ENCODE results near the gene TOE1. TPM values are rescaled to one million over a fixed set of nuclear protein-coding genes. Genes with fewer than 3 reads are reported as not detected.
A peak's percentile ranks its signal among the peaks of the same experiment; 100 is the strongest.

The TOE1 gene
- total RNA-seq, 1 donor from 2014 or later = 4.3 TPM

GRCh38 chr1:45345014-45345413, 5.0 kb downstream of the TOE1 start:
- H3K9me3 ChIP-seq (ENCODE audit: insufficient read depth, low read depth, low read length) = no peaks in the 10 kb centered on the region
- H3K4me1 ChIP-seq (ENCODE audit: insufficient read depth, low read length) = peaks cover 14% of the 10 kb centered on the region
- DNase-seq (ENCODE audit: low read depth) (no peak), FAIRE-seq (no peak)
- Mint-ChIP-seq H3K27me3 (ENCODE audit: low read depth, unreplicated experiment) (no peaks in the 10 kb centered on the region), H3K4me1 (ENCODE audit: low read depth, unreplicated experiment) (peaks cover 17% of the 10 kb centered on the region), H3K9me3 (ENCODE audit: unreplicated experiment) (no peaks in the 10 kb centered on the region), H3K36me3 (ENCODE audit: low read depth, unreplicated experiment) (peaks cover 14% of the 10 kb centered on the region), H3K4me3 (ENCODE audit: unreplicated experiment) (no peak overlapping the region), H3K27ac (ENCODE audit: unreplicated experiment) (no peak overlapping the region)
- no peaks in the 10 kb centered on the region for H4K20me1 ChIP-seq (ENCODE audit: insufficient read depth, low read length)
- peaks cover 28% of the 10 kb centered on the region for H3K36me3 ChIP-seq (ENCODE audit: insufficient read depth, low read length)
- no peak overlapping the region for H3K4me3 ChIP-seq (ENCODE audit: insufficient read depth, low read depth, low read length)
- peaks cover 21% of the 10 kb centered on the region for H3K79me2 ChIP-seq (ENCODE audit: insufficient read depth, low read length)
- H3K27me3 ChIP-seq (ENCODE audit: insufficient read depth, low read length) = no peaks in the 10 kb centered on the region
- no peak overlapping the region for H2AFZ ChIP-seq (ENCODE audit: low read depth, low read length)
- no peak overlapping the region for H3K27ac ChIP-seq (ENCODE audit: low read depth, low read length)
- H3K9ac ChIP-seq (ENCODE audit: low read length) = no peak overlapping the region
- H3K4me2 ChIP-seq (ENCODE audit: low read length) = no peak overlapping the region
- TF ChIP-seq CTCF (IDR thresholded peaks at IDR 0.05; ENCODE audit: insufficient read depth, low read depth, low read length) = no peak
- no peak for TF ChIP-seq EZH2 (IDR thresholded peaks at IDR 0.05; ENCODE audit: insufficient read depth, low read length)

- Mint-ChIP-seq H3K27ac (ENCODE audit: unreplicated experiment) (no peak overlapping the region), H3K27me3 (ENCODE audit: low read depth, unreplicated experiment) (no peaks in the 10 kb centered on the region), H3K36me3 (ENCODE audit: low read depth, unreplicated experiment) (peaks cover 14% of the 10 kb centered on the region), H3K9me3 (ENCODE audit: unreplicated experiment) (no peaks in the 10 kb centered on the region), H3K4me1 (ENCODE audit: low read depth, unreplicated experiment) (peaks cover 17% of the 10 kb centered on the region), H3K4me3 (ENCODE audit: unreplicated experiment) (no peak overlapping the region)
- Histone ChIP-seq H2AFZ (ENCODE audit: low read depth, low read length) (no peak overlapping the region), H3K4me1 (ENCODE audit: insufficient read depth, low read length) (peaks cover 5% of the 10 kb centered on the region), H3K36me3 (ENCODE audit: insufficient read depth, low read length) (peaks cover 28% of the 10 kb centered on the region), H4K20me1 (ENCODE audit: insufficient read depth, low read length) (no peaks in the 10 kb centered on the region), H3K9ac (ENCODE audit: low read length) (no peak overlapping the region), H3K27ac (ENCODE audit: low read depth, low read length) (no peak overlapping the region), H3K9me3 (ENCODE audit: insufficient read depth, low read depth, low read length) (no peaks in the 10 kb centered on the region), H3K4me2 (ENCODE audit: low read length) (no peak overlapping the region), H3K27me3 (ENCODE audit: insufficient read depth, low read length) (no peaks in the 10 kb centered on the region), H3K79me2 (ENCODE audit: insufficient read depth, low read length) (peaks cover 8% of the 10 kb centered on the region), H3K4me3 (ENCODE audit: insufficient read depth, low read depth, low read length) (no peak overlapping the region)
- DNase-seq (ENCODE audit: low read depth) (no peak), FAIRE-seq (no peak)
- TF ChIP-seq CTCF (IDR thresholded peaks at IDR 0.05; ENCODE audit: insufficient read depth, low read depth, low read length) (no peak), EZH2 (IDR thresholded peaks at IDR 0.05; ENCODE audit: insufficient read depth, low read length) (no peak)
These were observed 6.5 kb downstream of the TOE1 start for GRCh38 chr1:45346473-45346872.

GRCh38 chr1:45348020-45348419, 8.1 kb downstream of the TOE1 start:
- H3K9ac ChIP-seq (ENCODE audit: low read length) = no peak overlapping the region
- no peak overlapping the region for H3K4me3 ChIP-seq (ENCODE audit: insufficient read depth, low read depth, low read length)
- DNase-seq (ENCODE audit: low read depth) (peak; percentile 22), FAIRE-seq (no peak)
- no peaks in the 10 kb centered on the region for H4K20me1 ChIP-seq (ENCODE audit: insufficient read depth, low read length)
- Mint-ChIP-seq H3K27me3 (ENCODE audit: low read depth, unreplicated experiment) (no peaks in the 10 kb centered on the region), H3K4me3 (ENCODE audit: unreplicated experiment) (no peak overlapping the region), H3K9me3 (ENCODE audit: unreplicated experiment) (no peaks in the 10 kb centered on the region), H3K36me3 (ENCODE audit: low read depth, unreplicated experiment) (peaks cover 10% of the 10 kb centered on the region), H3K4me1 (ENCODE audit: low read depth, unreplicated experiment) (peaks cover 17% of the 10 kb centered on the region), H3K27ac (ENCODE audit: unreplicated experiment) (peak overlapping the region; percentile 83)
- no peak overlapping the region for H2AFZ ChIP-seq (ENCODE audit: low read depth, low read length)
- H3K4me2 ChIP-seq (ENCODE audit: low read length) = peak overlapping the region; percentile 31
- no peaks in the 10 kb centered on the region for H3K9me3 ChIP-seq (ENCODE audit: insufficient read depth, low read depth, low read length)
- H3K36me3 ChIP-seq (ENCODE audit: insufficient read depth, low read length) = peaks cover 15% of the 10 kb centered on the region
- TF ChIP-seq CTCF (IDR thresholded peaks at IDR 0.05; ENCODE audit: insufficient read depth, low read depth, low read length) = no peak
- TF ChIP-seq EZH2 (IDR thresholded peaks at IDR 0.05; ENCODE audit: insufficient read depth, low read length) = no peak
- peaks cover 5% of the 10 kb centered on the region for H3K4me1 ChIP-seq (ENCODE audit: insufficient read depth, low read length)
- H3K27me3 ChIP-seq (ENCODE audit: insufficient read depth, low read length) = no peaks in the 10 kb centered on the region
- no peaks in the 10 kb centered on the region for H3K79me2 ChIP-seq (ENCODE audit: insufficient read depth, low read length)
- H3K27ac ChIP-seq (ENCODE audit: low read depth, low read length) = no peak overlapping the region
